T47D (cell line): ENCODE data around the gene WIPF2.

Source experiments
- DNase-seq, 2 experiments: peaks; one replicate each; pipeline versions ENCODE4 v3.0.0 to v3.0.0-alpha.2; 2011 to 2012; ENCODE audit warnings: low read depth in 1 of 2, low spot score in 1 of 2
- JUND ChIP-seq: IDR thresholded peaks from 2 replicates; pipeline ENCODE4 v1.6.1; 2012; ENCODE audit warnings: low read depth
- in situ Hi-C: cut with HindIII; loops from 2 replicates; pipeline ENCODE4 v1.10.0; 2016; ENCODE audit warnings: low sequenced_read_pairs, low pct_unique_long_range_greater_than_20kb

The WIPF2 gene

GRCh38 chr17:40278414-40278813 is 59.3 kb downstream of the WIPF2 start:
- TF ChIP-seq JUND = no peak
- in situ Hi-C loops = no loop called here

GRCh38 chr17:40279402-40279801 is 60.3 kb downstream of the WIPF2 start:
- in situ Hi-C loops = no loop called here
- no peak for TF ChIP-seq JUND

More at GRCh38 chr17:40278414-40278813, 59.3 kb downstream of the WIPF2 start:
- DNase-seq = no peak

GRCh38 chr17:40281663-40282062 is 62.6 kb downstream of the WIPF2 start:
- DNase-seq = peak; percentile 37 to 62
- in situ Hi-C loops = no loop called here
- no peak for TF ChIP-seq JUND

More at GRCh38 chr17:40279402-40279801, 60.3 kb downstream of the WIPF2 start:
- DNase-seq = no peak

- no peak for DNase-seq
- in situ Hi-C loops = no loop called here
- TF ChIP-seq JUND = no peak
Observed at GRCh38 chr17:40283662-40284061, 64.6 kb downstream of the WIPF2 start.

GRCh38 chr17:40284085-40284713 is 65.1 kb downstream of the WIPF2 start:
- in situ Hi-C loops = no loop called here
- no peak for TF ChIP-seq JUND
- peak in 1 of 2 experiments; percentile 71 for DNase-seq

- in situ Hi-C loops = no loop called here
- no peak for TF ChIP-seq JUND
- DNase-seq = no peak
Observed at GRCh38 chr17:40286473-40286872, 67.4 kb downstream of the WIPF2 start.

- in situ Hi-C loops = no loop called here
- no peak for DNase-seq
- TF ChIP-seq JUND = no peak
Observed at GRCh38 chr17:40287159-40287493, 68.0 kb downstream of the WIPF2 start.

GRCh38 chr17:40287494-40288369 is 68.6 kb downstream of the WIPF2 start, which contains the start of gene CDC6:
CDC6 (plus strand) TSS chr17:40287879; CDS start chr17:40289421, 1,542 bp downstream.
- in situ Hi-C loops = no loop called here
- peak; percentile 95 to 100 for DNase-seq
- TF ChIP-seq JUND = no peak

GRCh38 chr17:40290629-40291280 is 71.7 kb downstream of the WIPF2 start:
- peak in 1 of 2 experiments; percentile 87 for DNase-seq
- TF ChIP-seq JUND = no peak
- in situ Hi-C loops = no loop called here

- TF ChIP-seq JUND = no peak
- in situ Hi-C loops = no loop called here
- no peak for DNase-seq
Observed at GRCh38 chr17:40291281-40291664, 72.2 kb downstream of the WIPF2 start.

GRCh38 chr17:40293363-40293762 is 74.3 kb downstream of the WIPF2 start:
- TF ChIP-seq JUND = no peak
- no peak for DNase-seq
- in situ Hi-C loops = no loop called here

GRCh38 chr17:40295488-40296436 is 76.7 kb downstream of the WIPF2 start:
- in situ Hi-C loops = no loop called here
- no peak for TF ChIP-seq JUND
- DNase-seq = no peak
